ENCODE measurements around the gene FBXO27. TPM values are rescaled to one million over a fixed set of nuclear protein-coding genes. Genes with fewer than 3 reads are reported as not detected.

The FBXO27 gene
- total RNA-seq, 1 experiment from 2014 or later = 18.9 TPM

- ChIA-PET CTCF (interaction anchor here (1.1 to 4.5 kb wide), 3 partner anchors 12 to 53 kb away, joined by 3 to 55 read pairs (median 34); no protein-coding TSS in a partner anchor), POLR2A (interaction anchor here (0.6 kb wide), 1 partner anchor 10 kb away, joined by 3 read pairs; no protein-coding TSS in a partner anchor)
- DNase-seq (ENCODE audit: low spot score) (no peak), ATAC-seq (no peak)
- Mint-ChIP-seq H3K27me3 (ENCODE audit: low read depth) (peaks cover 5% of the 10 kb centered on the region), H3K9me3 (peaks cover 12% of the 10 kb centered on the region), H3K4me1 (peaks cover 15% of the 10 kb centered on the region), H3K4me3 (no peak overlapping the region), H3K36me3 (peaks cover 9% of the 10 kb centered on the region), H3K27ac (no peak overlapping the region)
- TF ChIP-seq CTCF (IDR thresholded peaks at IDR 0.05) (no peak), USF1 (CRISPR knock-in tag; IDR thresholded peaks at IDR 0.05) (no peak), JUN (CRISPR knock-in tag; IDR thresholded peaks at IDR 0.05) (no peak), ZNF671 (CRISPR knock-in tag; IDR thresholded peaks at IDR 0.05) (no peak), ERG (CRISPR knock-in tag; IDR thresholded peaks at IDR 0.05) (no peak), AFF4 (CRISPR knock-in tag; IDR thresholded peaks at IDR 0.05; ENCODE audit: borderline replicate concordance) (no peak), ZBTB21 (CRISPR knock-in tag; IDR thresholded peaks at IDR 0.05; ENCODE audit: borderline replicate concordance) (no peak), IRF2 (CRISPR knock-in tag; IDR thresholded peaks at IDR 0.05; ENCODE audit: borderline replicate concordance, low read depth) (no peak), PREB (CRISPR knock-in tag; IDR thresholded peaks at IDR 0.05; ENCODE audit: borderline replicate concordance) (no peak), ZNF263 (CRISPR knock-in tag; IDR thresholded peaks at IDR 0.05; ENCODE audit: low read depth) (no peak), HMGXB4 (CRISPR knock-in tag; IDR thresholded peaks at IDR 0.05) (no peak), MYBL2 (CRISPR knock-in tag; IDR thresholded peaks at IDR 0.05) (no peak), ELF4 (CRISPR knock-in tag; IDR thresholded peaks at IDR 0.05; ENCODE audit: low read depth) (no peak)
These were observed 54.0 kb downstream of the FBXO27 start for GRCh38 chr19:38978326-38978689.
